CD4-positive, alpha-beta T cell (primary cell): ENCODE measurements around the gene ADGRB3. TPM values are rescaled to one million over a fixed set of nuclear protein-coding genes. Genes with fewer than 3 reads are reported as not detected.
A peak's percentile ranks its signal among the peaks of the same experiment; 100 is the strongest.

Experiments
- ATAC-seq: fragments of 200-7000 bp; cut with Tn5 transposase; one replicate; pipeline ENCODE4 v1.10.0; 2022; ENCODE audit warnings: mild to moderate bottlenecking; ENCODE audit not compliant: poor library complexity
- CTCF ChIA-PET: fragments of 350-600 bp; sonication (Branson Sonifier 250); formaldehyde crosslinking; loops from one replicate; lab custom pipeline; 2021; ENCODE audit warnings: antibody characterized with exemption, inconsistent platforms; lab: Charles Lee
- POLR2A ChIA-PET: fragments of 350-600 bp; sonication (Branson Sonifier 250); formaldehyde crosslinking; loops from one replicate; lab custom pipeline; 2021; ENCODE audit warnings: antibody characterized with exemption, inconsistent platforms; lab: Charles Lee
- DNase-seq, 14 experiments: peaks; one replicate each; pipeline ENCODE4 v3.0.0-alpha.2; 2013 to 2020; ENCODE audit warnings: mixed read lengths in 2 of 14
- H3K27ac ChIP-seq, 2 donors: one replicate each; pipeline versions ENCODE4 v1.5.1 to v1.7.0; 2013; ENCODE audit warnings: low read length in 2 of 2, low read depth in 1 of 2, mild to moderate bottlenecking in 1 of 2
- H3K27me3 ChIP-seq, 2 experiments: 1 replicate in 1 of 2; 2 replicates in 1 of 2; pipeline versions ENCODE4 v1.6.1 to v1.7.0; 2013; ENCODE audit warnings: low read length in 2 of 2, control low read depth in 1 of 2, mild to moderate bottlenecking in 1 of 2, moderate library complexity in 1 of 2; ENCODE audit not compliant: insufficient read depth in 2 of 2, control insufficient read depth in 1 of 2
- H3K36me3 ChIP-seq: one replicate; pipeline ENCODE4 v1.6.1; 2013; ENCODE audit warnings: low read length, control low read depth; ENCODE audit not compliant: insufficient read depth
- H3K4me1 ChIP-seq: one replicate; pipeline ENCODE4 v1.6.1; 2013; ENCODE audit warnings: low read length, control low read depth; ENCODE audit not compliant: insufficient read depth
- H3K4me3 ChIP-seq: one replicate; pipeline ENCODE4 v1.5.1; 2013; ENCODE audit warnings: mild to moderate bottlenecking, low read length, moderate library complexity
- H3K9me3 ChIP-seq, 2 experiments: 1 replicate in 1 of 2; 2 replicates in 1 of 2; pipeline versions ENCODE4 v1.6.1 to v1.7.0; 2013; ENCODE audit warnings: low read length in 2 of 2, mild to moderate bottlenecking in 2 of 2, control low read depth in 1 of 2, moderate library complexity in 1 of 2; ENCODE audit not compliant: control insufficient read depth in 1 of 2, insufficient read depth in 1 of 2
- H3K27ac Mint-ChIP-seq: one replicate; pipeline ENCODE4 v1.8.0; 2020; ENCODE audit warnings: mixed read lengths
- H3K27me3 Mint-ChIP-seq: one replicate; pipeline ENCODE4 v1.8.0; 2021; ENCODE audit warnings: mixed read lengths
- H3K36me3 Mint-ChIP-seq: one replicate; pipeline ENCODE4 v1.8.0; 2021; ENCODE audit warnings: low read depth, mixed read lengths
- H3K4me1 Mint-ChIP-seq: one replicate; pipeline ENCODE4 v1.8.0; 2021; ENCODE audit warnings: low read depth, mixed read lengths
- H3K4me3 Mint-ChIP-seq: one replicate; pipeline ENCODE4 v1.8.0; 2020; ENCODE audit warnings: mild to moderate bottlenecking, mixed read lengths
- H3K9me3 Mint-ChIP-seq: one replicate; pipeline ENCODE4 v1.8.0; 2020; ENCODE audit warnings: mixed read lengths
- CTCF ChIP-seq: fragments of 200-600 bp; IDR thresholded peaks from one replicate; pipeline ENCODE4 v1.8.0; 2022; ENCODE audit warnings: antibody characterized with exemption, mild to moderate bottlenecking
- intact Hi-C, 2 experiments: fragments of 100-400 bp; cut with DNase I in 1 of 2; cut with micrococcal nuclease in 1 of 2; formaldehyde crosslinking; loops; one replicate each; pipeline versions ENCODE4 v1.15.1 to v1.9.0; 2023 to 2025; cut with DNase I, micrococcal nuclease
- total RNA-seq, 174 experiments: library from RNA in 2 of 174; stranded (reverse) in 2 of 174; gene quantifications; one replicate each; pipeline ENCODE4 v1.2.3 and lab custom pipeline; 2021 to 2026

The ADGRB3 gene
- total RNA-seq, 2 experiments from 2014 or later = not detected

- no peak overlapping the region for H3K27ac Mint-ChIP-seq
- ChIA-PET POLR2A (no interaction called here), CTCF (no interaction called here)
- no peak overlapping the region for H3K4me3 Mint-ChIP-seq
- intact Hi-C loops = no loop called here
- H3K4me3 ChIP-seq = no peak overlapping the region
- H3K4me1 ChIP-seq = no peaks in the 10 kb centered on the region
- H3K9me3 ChIP-seq = peaks cover 0 to 3% of the 10 kb centered on the region in 2 experiments
- DNase-seq (peak; percentile 4 to 69 (median 24)), ATAC-seq (peak; percentile 62)
- no peaks in the 10 kb centered on the region for H3K27me3 ChIP-seq
- no peaks in the 10 kb centered on the region for H3K36me3 Mint-ChIP-seq
- H3K27ac ChIP-seq = no peak overlapping the region
- peaks cover 9% of the 10 kb centered on the region for H3K4me1 Mint-ChIP-seq
- TF ChIP-seq CTCF = peak; percentile 83
- H3K36me3 ChIP-seq = no peaks in the 10 kb centered on the region
- H3K27me3 Mint-ChIP-seq = peaks cover 7% of the 10 kb centered on the region
- H3K9me3 Mint-ChIP-seq = no peaks in the 10 kb centered on the region
Measured at GRCh38 chr6:68967549-68968300, 332.6 kb downstream of the ADGRB3 start.

- H3K9me3 Mint-ChIP-seq = no peaks in the 10 kb centered on the region
- no peak overlapping the region for H3K4me3 Mint-ChIP-seq
- H3K4me1 ChIP-seq = no peaks in the 10 kb centered on the region
- peaks cover 0 to 3% of the 10 kb centered on the region in 2 experiments for H3K9me3 ChIP-seq
- H3K27ac ChIP-seq = no peak overlapping the region
- no peaks in the 10 kb centered on the region for H3K36me3 Mint-ChIP-seq
- DNase-seq (no peak), ATAC-seq (no peak)
- POLR2A ChIA-PET = no interaction called here
- peaks cover 9% of the 10 kb centered on the region for H3K4me1 Mint-ChIP-seq
- no peak overlapping the region for H3K27ac Mint-ChIP-seq
- no peak overlapping the region for H3K4me3 ChIP-seq
- intact Hi-C loops = no loop called here
- CTCF ChIA-PET = no interaction called here
- peaks cover 7% of the 10 kb centered on the region for H3K27me3 Mint-ChIP-seq
- H3K36me3 ChIP-seq = no peaks in the 10 kb centered on the region
- H3K27me3 ChIP-seq = no peaks in the 10 kb centered on the region
- peak; percentile 9 for TF ChIP-seq CTCF
Measured at GRCh38 chr6:68968301-68968649, 333.2 kb downstream of the ADGRB3 start.

- H3K36me3 ChIP-seq = no peaks in the 10 kb centered on the region
- peaks cover 0 to 3% of the 10 kb centered on the region in 2 experiments for H3K9me3 ChIP-seq
- H3K4me3 ChIP-seq = no peak overlapping the region
- CTCF ChIA-PET = no interaction called here
- H3K27me3 ChIP-seq = no peaks in the 10 kb centered on the region
- POLR2A ChIA-PET = no interaction called here
- H3K4me1 Mint-ChIP-seq = peaks cover under 1% of the 10 kb centered on the region
- ATAC-seq (no peak), DNase-seq (no peak)
- H3K36me3 Mint-ChIP-seq = no peaks in the 10 kb centered on the region
- H3K27ac ChIP-seq = no peak overlapping the region
- H3K4me3 Mint-ChIP-seq = no peak overlapping the region
- H3K4me1 ChIP-seq = no peaks in the 10 kb centered on the region
- no peaks in the 10 kb centered on the region for H3K27me3 Mint-ChIP-seq
- H3K9me3 Mint-ChIP-seq = no peaks in the 10 kb centered on the region
- TF ChIP-seq CTCF = no peak
- intact Hi-C loops = no loop called here
- no peak overlapping the region for H3K27ac Mint-ChIP-seq
Measured at GRCh38 chr6:68973066-68973465, 338.0 kb downstream of the ADGRB3 start.
